Cardiac septum (tissue), 1 donor: Measurements from ENCODE around the gene METTL25. TPM values are rescaled to one million over a fixed set of nuclear protein-coding genes. Genes with fewer than 3 reads are reported as not detected.

Source experiments
- DNase-seq: peaks from one replicate; pipeline ENCODE4 v3.0.0-alpha.2; 2020; ENCODE audit warnings: low spot score
- intact Hi-C: fragments of 100-400 bp; cut with DNase I; formaldehyde crosslinking; loops from one replicate; pipeline ENCODE4 v1.14.0; 2022
- total RNA-seq: library from RNA; stranded (reverse); fragmentation: NEBNext Ultra II Directional; extraction: Animal tissue kit (Norgen Biotek cat#: 25700); gene quantifications from one replicate; pipeline ENCODE4 v1.2.1, GENCODE V29; 2021
- donor health status: DM: no; HTN: no; CAD: no.

The METTL25 gene
- total RNA-seq, 1 donor from 2014 or later = 17.8 TPM

GRCh38 chr12:82448911-82449578, 90.7 kb downstream of the METTL25 start:
- intact Hi-C loops = no loop called here
- no peak for DNase-seq

GRCh38 chr12:82456633-82457032, 98.3 kb downstream of the METTL25 start:
- DNase-seq = no peak
- intact Hi-C loops = no loop called here

- no peak for DNase-seq
- intact Hi-C loops = no loop called here
Measured at GRCh38 chr12:82458101-82458500, 99.8 kb downstream of the METTL25 start.

- intact Hi-C loops = no loop called here
- DNase-seq = no peak
Measured at GRCh38 chr12:82461393-82461792, 103.1 kb downstream of the METTL25 start.

DNA sequence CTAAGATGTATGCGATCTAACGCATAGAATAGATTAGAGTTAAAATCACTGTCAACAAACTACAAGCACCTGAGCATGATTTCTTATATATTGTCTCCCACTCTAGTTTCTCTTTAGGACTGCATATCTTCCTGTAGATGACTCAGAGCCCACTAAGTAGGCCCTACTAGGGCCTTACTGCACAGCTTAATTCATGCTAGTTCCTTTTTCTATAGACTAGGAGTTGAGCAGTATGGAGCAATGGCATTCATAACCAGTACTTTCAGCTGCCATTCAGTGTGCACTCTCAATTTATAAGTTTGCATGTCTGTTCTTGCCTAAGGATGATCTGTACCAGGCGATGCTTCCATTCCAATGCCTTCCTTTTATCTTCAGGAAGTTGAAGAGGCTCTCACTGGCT, 103.5 kb downstream of the METTL25 start:
- intact Hi-C loops = no loop called here

GRCh38 chr12:82468563-82468962, 110.2 kb downstream of the METTL25 start:
- no peak for DNase-seq
- intact Hi-C loops = no loop called here

More for the DNA sequence above, 103.5 kb downstream of the METTL25 start:
- DNase-seq = no peak

DNA sequence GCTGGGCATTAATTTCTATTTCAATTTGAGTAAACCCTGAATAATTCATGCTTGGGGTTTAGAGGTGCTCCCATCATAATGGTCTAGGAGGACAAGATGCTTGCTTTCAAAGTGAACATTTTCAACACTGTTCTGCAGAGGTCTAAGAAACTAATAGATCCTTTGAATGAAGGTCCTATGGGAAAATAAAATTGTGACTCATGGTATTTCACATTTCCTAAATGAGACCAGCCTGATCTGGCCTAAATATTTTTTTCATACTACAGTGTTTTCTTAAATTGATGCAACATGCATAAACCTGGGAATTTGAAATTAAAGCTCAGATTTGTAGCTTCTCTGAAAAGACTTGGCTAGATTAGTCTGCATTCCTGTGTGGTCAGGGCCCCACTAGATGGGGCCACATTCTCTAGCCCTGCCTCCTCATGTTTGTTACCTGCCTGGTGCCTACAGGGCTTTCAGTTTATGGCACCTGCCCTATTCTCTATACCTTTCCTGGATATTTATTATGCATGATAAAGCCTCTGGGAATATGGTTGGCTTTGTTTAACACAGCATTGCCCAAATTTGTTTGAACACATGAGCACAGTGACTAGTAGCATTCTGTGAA, 112.7 kb downstream of the METTL25 start:
- DNase-seq = no peak
- intact Hi-C loops = no loop called here

DNA sequence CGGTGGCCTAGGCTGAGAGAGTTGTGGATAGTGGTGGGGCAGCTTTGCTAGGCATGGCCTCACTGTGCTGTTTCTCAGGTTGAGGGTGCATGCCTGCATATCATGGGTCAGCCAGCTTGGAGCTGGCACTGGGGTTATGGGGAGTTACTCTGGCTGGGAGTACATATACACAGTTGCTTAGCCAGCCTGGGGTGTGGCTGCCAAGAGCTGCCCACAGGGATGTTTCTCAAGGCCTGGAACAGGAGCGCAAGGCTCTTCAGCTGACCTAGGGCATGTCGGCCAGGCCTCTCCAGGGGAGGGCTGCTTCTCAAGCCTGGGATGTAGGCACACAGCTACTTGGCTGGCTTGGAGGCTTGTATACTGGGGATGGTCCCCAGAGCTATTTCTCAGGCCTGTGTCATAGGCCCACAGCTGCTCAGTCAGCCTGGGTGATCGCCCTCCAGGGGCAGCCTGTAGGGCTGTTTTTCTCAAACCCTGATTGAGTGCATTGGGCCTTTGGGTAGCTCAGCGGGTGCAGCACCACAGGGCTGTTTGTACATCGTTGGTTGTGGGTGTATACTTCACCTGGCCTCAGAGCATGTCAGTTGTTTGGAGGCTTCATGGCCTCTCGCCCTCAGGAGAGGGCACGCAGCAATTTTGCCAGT, 114.9 kb downstream of the METTL25 start:
- intact Hi-C loops = no loop called here
- peak; percentile 62 for DNase-seq

GRCh38 chr12:82474181-82474797, 116.0 kb downstream of the METTL25 start:
- no peak for DNase-seq
- intact Hi-C loops = no loop called here

DNA sequence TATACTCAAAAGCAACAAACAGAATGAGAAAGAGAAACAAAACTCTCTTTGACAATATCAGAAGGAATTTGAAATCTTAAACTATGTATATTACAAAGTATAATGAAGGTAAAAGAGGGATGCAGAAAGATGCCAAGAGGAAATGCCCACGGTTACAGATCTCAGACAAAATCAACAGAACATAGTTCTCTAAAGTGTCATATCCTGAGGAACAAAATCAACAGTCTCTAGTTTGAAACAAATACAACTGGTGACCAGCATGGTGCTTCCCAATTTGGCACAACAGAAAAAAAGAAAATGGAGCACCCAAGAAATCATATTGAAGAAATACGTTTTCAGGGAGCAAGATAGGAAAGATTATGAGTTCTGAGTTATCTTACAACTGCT, 116.5 kb downstream of the METTL25 start:
- intact Hi-C loops = no loop called here
- DNase-seq = no peak

DNA sequence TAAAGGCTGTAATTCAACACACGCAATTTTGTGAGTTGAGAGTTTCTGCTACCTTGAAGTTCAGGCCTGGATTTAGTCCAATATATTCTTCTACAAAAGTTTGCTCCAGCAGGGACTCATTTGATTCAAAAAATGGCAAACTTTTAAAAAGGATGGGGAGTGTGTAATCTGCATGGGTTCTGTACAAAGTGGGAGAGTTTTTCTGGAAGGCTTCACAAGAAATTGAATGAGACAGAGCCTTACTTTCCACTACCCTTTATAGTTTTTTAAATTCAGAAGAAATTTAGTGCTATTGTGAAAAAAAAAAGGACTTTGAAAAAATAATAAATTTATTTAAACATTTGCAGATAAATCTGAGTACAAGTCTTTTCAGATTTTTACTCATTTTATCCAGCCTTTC, 116.9 kb downstream of the METTL25 start:
- intact Hi-C loops = no loop called here
- DNase-seq = no peak

DNA sequence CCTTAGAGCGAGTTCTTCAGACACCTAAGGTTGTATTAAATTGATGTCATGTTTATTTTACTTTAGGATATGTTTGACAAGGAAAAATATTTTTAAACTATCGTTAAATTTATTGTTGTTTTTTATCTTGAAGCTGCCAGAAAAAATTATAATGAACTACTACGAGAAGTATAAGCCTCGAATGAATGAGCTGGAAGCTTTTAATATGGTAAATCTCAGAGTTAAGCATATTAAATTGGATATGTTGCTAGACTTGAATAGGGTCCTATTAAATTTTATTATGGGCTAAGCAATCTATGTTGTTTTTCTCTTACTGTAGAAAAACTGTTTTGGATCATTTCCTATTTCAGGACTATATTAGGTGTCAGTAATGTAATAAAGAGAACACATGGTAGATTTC, 118.2 kb downstream of the METTL25 start:
- intact Hi-C loops = no loop called here
- DNase-seq = no peak

- no peak for DNase-seq
- intact Hi-C loops = no loop called here
Measured at GRCh38 chr12:82479511-82479910, 121.2 kb downstream of the METTL25 start.

- no peak for DNase-seq
- intact Hi-C loops = no loop called here
Measured at GRCh38 chr12:82480606-82481005, 122.3 kb downstream of the METTL25 start.

DNA sequence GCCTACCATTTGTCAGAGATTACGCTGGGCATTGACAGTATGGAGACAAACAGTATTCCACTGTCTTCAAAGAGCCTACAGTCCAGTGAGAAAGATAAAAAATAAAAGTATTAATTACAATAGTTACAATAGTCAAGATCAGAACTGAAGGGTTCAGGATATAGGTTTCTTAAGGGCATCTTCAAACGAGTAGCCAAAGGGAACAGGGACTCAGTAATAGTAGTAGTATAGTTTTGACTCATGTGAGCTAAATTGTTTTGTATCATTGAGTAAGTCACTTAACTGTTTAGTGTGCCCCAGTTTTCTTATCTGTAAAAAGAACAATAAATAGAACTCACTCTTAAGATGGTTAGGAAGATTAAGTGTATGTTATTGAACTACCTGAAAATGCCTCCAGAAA, 123.6 kb downstream of the METTL25 start:
- no peak for DNase-seq
- intact Hi-C loops = no loop called here

DNA sequence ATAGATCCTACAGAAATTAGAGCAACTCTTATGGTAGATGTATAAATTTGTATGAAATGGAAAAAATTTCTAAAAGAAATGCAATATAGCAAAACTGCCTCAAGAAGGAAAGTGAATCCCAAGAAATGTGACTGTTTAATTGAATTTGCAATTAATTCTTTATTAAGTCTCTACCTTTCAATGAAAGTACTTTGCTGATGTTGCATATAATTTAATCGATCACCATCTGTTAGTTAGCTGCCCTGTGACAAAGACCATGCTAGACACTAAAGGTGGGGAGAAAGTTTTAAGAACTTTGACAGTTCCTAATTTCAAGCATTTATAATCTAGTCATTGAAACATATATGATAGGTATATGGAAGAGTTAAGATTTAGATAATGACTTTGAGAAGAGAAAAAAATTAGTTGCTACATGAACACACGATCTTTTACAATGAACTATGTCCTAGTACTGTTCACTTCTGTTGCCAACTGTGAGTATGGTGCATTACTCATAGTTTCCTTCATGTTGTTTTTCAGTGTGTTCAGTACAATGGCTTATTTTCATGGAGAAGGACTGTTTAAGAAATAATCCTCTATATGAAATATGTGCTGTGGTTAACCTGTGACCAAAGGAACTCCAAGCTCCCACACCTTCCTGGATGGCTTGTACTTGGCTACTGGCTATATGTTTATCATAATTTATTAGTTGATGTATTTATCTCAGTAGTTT, 128.4 kb downstream of the METTL25 start:
- intact Hi-C loops = no loop called here
- DNase-seq = no peak

DNA sequence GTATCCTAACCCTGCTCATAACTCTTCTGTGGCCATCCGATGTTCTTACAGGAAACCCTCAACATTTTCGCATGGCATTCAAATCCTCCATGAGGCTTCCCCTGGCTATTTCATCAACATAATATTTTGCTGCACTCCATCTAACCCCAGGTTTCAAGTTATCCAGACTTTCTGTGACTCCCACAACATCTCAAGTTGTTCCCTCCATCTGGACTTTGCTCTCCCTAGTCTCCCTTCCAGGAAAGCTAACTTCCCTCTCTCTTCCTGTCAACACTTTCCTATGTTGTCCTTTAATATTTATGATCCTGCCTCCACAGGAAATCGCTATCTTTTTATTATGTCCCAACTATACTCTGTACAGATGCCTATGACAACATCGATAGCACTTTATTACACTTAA, 146.1 kb downstream of the METTL25 start:
- no peak for DNase-seq
- intact Hi-C loops = no loop called here

- intact Hi-C loops = no loop called here
Measured at GRCh38 chr12:82505150-82505549, 146.8 kb downstream of the METTL25 start.

DNA sequence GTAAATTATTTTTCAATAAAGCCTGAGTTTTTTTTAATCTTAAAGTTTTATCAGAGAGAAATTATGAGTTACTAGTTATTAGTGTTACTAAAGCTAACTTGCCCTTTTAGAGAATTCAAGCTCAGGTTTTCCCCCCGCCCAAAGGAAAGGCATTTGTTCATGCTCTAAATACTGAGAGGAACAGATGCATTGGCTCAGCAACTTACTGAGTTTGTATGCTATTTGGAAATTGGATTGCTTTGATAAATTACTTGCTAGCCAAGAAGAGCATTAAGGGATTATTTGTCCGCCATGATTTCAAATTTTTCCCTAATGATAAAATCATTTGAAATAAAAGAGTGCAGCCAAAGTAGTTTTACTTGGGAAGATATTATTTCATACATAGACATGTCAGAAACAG, 149.4 kb downstream of the METTL25 start:
- intact Hi-C loops = no loop called here
- DNase-seq = no peak

More at GRCh38 chr12:82505150-82505549, 146.8 kb downstream of the METTL25 start:
- DNase-seq = no peak

DNA sequence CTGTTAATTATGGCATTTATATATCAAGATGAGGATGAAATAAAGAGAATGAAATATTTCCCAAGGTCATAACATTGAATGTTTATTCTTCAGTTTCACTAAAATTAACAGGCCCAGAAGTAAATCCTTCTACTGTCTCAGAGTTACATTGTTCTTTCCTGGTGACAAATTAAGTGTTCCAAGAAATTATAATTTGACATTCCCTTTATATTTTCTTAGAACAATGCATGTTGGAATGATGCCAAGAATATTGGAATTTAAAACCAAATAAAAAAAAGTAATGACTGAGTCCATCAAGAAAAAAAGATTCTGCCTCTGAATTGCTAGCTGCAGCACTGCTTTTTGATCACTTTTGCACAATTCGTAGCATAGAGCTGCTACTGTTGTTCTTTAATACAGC, 152.1 kb downstream of the METTL25 start:
- intact Hi-C loops = no loop called here
- no peak for DNase-seq
